Measurements from ENCODE around the gene PIK3R5.

Gene PIK3R5

DNA sequence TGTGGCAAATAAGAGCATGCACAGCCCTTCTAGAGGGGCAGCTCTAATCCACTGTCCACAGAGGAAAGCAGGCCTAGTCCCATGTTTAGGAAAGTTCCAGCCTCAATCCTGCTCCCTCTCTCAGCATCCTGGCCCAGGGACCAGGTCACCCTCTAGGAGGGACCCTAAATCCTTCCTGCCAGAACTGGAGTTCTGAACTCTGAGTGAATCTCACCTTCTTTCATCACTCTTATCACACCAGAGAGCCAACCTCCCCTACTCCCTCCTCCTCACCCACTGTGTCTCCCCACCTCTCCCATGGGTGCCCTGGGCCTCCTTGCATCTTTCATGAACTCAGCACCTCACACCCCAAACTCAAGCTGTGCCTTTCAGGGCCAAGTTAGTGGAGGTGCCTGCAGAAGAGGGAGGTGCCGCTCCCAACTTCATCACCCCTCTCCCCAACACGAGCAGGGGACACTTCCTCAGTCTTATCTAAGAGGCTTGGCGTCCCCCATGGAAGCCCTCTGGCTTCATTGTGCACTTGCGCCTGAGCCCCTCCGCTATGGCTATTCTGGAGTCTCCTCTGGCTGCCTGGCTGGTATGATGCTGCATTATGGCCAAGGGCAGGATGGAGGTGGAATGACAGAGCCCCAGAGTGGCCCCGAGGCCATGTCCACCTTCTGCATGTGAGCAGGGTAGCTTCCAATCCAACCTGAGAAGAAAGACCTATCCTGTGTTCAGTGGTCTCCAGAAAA lies 129.7 kb downstream of the PIK3R5 start:
- no peak for DNase-seq (ENCODE audit: low read depth)
- TF ChIP-seq, protein P1, sequence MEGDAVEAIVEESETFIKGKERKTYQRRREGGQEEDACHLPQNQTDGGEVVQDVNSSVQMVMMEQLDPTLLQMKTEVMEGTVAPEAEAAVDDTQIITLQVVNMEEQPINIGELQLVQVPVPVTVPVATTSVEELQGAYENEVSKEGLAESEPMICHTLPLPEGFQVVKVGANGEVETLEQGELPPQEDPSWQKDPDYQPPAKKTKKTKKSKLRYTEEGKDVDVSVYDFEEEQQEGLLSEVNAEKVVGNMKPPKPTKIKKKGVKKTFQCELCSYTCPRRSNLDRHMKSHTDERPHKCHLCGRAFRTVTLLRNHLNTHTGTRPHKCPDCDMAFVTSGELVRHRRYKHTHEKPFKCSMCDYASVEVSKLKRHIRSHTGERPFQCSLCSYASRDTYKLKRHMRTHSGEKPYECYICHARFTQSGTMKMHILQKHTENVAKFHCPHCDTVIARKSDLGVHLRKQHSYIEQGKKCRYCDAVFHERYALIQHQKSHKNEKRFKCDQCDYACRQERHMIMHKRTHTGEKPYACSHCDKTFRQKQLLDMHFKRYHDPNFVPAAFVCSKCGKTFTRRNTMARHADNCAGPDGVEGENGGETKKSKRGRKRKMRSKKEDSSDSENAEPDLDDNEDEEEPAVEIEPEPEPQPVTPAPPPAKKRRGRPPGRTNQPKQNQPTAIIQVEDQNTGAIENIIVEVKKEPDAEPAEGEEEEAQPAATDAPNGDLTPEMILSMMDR (IDR thresholded peaks at IDR 0.05; ENCODE audit: control insufficient read depth, extremely low read depth, insufficient read depth): no peak

DNA sequence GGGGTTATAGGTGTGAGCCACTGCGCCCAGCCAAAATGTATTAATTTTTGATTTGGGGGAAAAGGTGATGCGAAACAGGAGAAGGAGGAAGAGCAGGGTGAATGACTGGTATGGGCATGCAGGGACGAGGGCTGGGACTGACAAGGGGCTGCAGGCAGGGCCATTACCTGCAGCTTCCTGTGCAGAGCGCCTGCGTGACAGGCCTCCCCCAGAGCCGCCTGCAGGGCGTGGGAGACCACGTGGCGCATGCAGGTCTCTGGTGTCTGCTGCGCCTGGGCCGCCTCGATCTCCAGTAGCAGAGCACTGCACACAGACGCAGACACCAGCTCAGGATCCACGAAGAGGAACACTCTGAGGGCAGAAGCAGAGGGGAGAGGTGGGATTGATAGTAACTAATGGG lies 130.4 kb downstream of the PIK3R5 start:
- no peak overlapping the region for H3K4me3 ChIP-seq (ENCODE audit: low read depth, low read length)
- DNase-seq (ENCODE audit: low read depth): no peak
- TF ChIP-seq, protein P1 (IDR thresholded peaks at IDR 0.05; ENCODE audit: control insufficient read depth, extremely low read depth, insufficient read depth): no peak

More for the DNA sequence above, 129.7 kb downstream of the PIK3R5 start:
- no peak overlapping the region for H3K4me3 ChIP-seq (ENCODE audit: low read depth, low read length)

DNA sequence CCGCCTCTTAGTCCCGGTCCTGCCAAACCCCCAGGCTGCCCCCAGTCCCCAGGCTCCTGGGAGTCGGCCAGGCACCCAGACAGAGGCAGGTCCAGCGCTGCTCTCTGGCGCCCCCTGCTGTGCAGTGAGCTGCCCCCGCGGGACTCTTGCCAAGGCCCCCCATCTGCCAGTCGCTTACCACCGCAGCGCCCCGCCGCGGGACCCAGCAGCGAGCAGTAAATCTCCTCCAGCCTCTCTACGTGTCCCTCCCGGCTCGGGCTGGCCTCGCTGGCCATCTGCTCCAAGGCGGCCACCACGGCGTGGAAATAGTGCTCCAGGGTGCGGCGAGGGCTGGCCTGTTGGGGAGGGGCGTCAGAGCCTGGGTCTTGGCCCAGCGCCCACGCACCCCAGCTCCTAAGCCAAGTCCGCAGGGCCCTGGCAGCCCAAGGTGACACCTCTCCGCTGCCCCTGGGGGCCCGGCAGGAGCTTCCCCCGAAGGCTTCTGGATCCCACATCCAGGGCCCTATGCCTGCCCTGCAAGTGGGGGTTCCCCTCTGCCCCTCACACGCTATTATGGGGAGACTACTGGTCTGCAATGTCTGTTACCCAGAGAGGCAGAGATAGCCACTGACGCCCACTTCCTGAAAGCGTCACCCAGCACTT lies 132.7 kb downstream of the PIK3R5 start:
- H3K4me3 ChIP-seq (ENCODE audit: low read depth, low read length): no peak overlapping the region
- TF ChIP-seq, protein P1 (IDR thresholded peaks at IDR 0.05; ENCODE audit: control insufficient read depth, extremely low read depth, insufficient read depth): peak; percentile 33
- DNase-seq (ENCODE audit: low read depth): no peak

DNA sequence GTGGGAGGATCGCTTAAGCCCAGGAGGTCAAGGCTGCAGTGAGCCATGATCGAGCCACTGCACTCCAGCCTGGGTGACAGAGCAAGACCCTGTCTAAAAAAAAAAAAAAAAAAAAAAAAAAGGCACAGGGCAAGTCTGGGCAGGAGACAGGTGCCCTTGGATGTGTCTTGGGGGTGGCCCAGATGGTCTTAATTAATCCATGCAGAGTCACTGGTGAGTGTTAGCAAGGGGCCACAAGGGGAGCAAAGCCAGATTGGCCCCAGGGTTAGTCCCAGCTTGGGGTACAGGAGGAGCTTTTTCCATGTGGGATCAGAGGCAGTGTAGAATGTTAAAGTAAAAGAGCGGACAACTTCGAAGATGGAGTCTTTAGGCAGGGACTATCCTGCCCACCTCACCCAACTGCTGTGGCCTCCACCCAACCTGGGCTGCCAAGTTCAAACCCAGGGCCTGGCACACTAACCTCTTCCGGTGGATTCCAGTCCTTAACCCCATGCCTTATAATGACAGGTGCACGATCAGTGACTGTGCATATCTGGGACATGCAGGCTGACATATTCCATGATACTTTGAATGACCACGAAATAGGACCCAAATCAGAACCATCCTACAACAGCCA lies 134.2 kb downstream of the PIK3R5 start:
- no peak for DNase-seq (ENCODE audit: low read depth)
- H3K4me3 ChIP-seq (ENCODE audit: low read depth, low read length): no peak overlapping the region
- TF ChIP-seq, protein P1 (IDR thresholded peaks at IDR 0.05; ENCODE audit: control insufficient read depth, extremely low read depth, insufficient read depth): no peak

DNA sequence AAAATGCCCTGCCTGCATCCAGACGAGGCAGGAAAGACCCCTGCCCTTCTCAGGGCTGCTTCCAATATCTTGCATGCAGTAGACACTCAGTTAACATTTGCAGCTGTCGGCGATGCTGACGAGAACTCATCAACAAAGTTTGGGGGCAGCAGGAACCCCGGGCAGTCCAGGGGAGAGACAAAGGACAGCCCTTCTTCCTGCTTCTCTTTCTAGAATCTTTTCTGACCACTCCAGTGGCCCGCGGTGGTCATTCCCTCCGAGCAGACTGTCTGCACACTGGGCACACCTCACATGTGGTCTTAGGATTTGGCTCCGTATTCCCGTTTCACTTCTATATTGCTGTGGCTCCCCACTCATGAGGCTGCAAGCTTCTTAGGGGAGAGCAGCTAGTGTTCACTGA lies 135.4 kb downstream of the PIK3R5 start:
- TF ChIP-seq, protein P1 (IDR thresholded peaks at IDR 0.05; ENCODE audit: control insufficient read depth, extremely low read depth, insufficient read depth): no peak
- DNase-seq (ENCODE audit: low read depth): no peak
- no peak overlapping the region for H3K4me3 ChIP-seq (ENCODE audit: low read depth, low read length)

DNA sequence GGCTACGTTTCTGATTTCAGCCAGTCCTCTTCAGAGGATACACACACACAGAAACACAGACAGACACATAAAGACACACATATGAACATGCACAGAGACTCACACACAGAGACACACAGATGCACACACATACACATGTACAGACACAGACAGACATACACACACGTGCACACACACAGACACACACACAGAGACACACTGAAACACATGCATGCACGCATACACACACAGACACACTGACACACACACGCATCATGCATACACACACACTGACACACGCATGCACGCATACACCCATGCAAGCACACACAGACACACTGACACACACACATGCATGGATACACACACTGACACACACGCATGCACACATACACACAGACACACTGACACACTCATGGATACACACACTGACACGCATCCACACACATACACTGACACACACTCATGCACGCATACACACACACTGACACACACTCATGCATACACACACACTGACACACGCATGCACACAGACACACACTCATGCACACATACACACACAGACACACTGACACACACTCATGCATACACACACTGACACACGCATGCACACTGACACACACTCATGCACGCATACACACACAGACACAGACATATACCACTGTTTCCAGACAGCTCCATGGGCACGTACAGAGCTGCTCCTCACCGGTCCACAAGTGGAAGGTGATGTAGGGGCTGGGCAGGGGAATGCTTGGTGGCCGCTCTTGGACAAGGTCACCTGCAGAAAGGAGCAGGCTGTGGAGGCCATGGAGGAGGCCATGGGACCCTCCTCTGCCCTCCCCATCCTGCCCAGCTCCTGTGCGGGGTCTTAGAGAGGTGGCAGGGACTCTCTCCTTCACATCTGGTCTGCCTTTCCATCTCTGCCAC lies 136.2 kb downstream of the PIK3R5 start:
- H3K4me3 ChIP-seq (ENCODE audit: low read depth, low read length): no peak overlapping the region
- no peak for DNase-seq (ENCODE audit: low read depth)
- TF ChIP-seq, protein P1 (IDR thresholded peaks at IDR 0.05; ENCODE audit: control insufficient read depth, extremely low read depth, insufficient read depth): no peak
